ENCODE results near the gene COPG2. TPM values are rescaled to one million over a fixed set of nuclear protein-coding genes. Genes with fewer than 3 reads are reported as not detected.

Gene COPG2
- total and polyA plus RNA-seq, 2 of the 13 experiments (the other 11 are each of a cell fraction or from before 2014, with no cell fraction given) = 14.1 to 17.7 TPM

GRCh38 chr7:130486114-130486953 lies 182.2 kb downstream of the COPG2 start (continued):
- TF ChIP-seq NR2F6 (IDR thresholded peaks at IDR 0.05) (no peak), NR2F6 (CRISPR knock-in tag; IDR thresholded peaks at IDR 0.05) (peak; percentile 59; the same call in 1 of the 2 replicates), TAF1 (CRISPR knock-in tag; IDR thresholded peaks at IDR 0.05) (peak; percentile 49; the same call in 1 of the 2 replicates), ZNF749 (CRISPR knock-in tag; IDR thresholded peaks at IDR 0.05; ENCODE audit: borderline replicate concordance) (no peak; the same call in 1 of the 2 replicates), FLYWCH1 (CRISPR knock-in tag; IDR thresholded peaks at IDR 0.05) (no peak), GLMP (CRISPR knock-in tag; IDR thresholded peaks at IDR 0.05; ENCODE audit: borderline replicate concordance) (no peak), ZFX (CRISPR knock-in tag; IDR thresholded peaks at IDR 0.05; ENCODE audit: low read depth) (peak; percentile 78), CREB3 (CRISPR knock-in tag; IDR thresholded peaks at IDR 0.05) (no peak; the same call in 1 of the 2 replicates), PTBP1 (IDR thresholded peaks at IDR 0.05; ENCODE audit: low read depth, low read length, poor library complexity, severe bottlenecking) (peak; percentile 21), CENPX (CRISPR knock-in tag; IDR thresholded peaks at IDR 0.05) (no peak), MTF1 (CRISPR knock-in tag; IDR thresholded peaks at IDR 0.05) (no peak), ONECUT2 (CRISPR knock-in tag; IDR thresholded peaks at IDR 0.05) (no peak), POGK (CRISPR knock-in tag; conservative IDR thresholded peaks at IDR 0.05) (peak; percentile 61; the same call in 1 of the 2 replicates), CENPT (CRISPR knock-in tag; IDR thresholded peaks at IDR 0.05; ENCODE audit: low read depth) (no peak), ZNF576 (CRISPR knock-in tag; IDR thresholded peaks at IDR 0.05) (no peak), HOXA7 (CRISPR knock-in tag; IDR thresholded peaks at IDR 0.05) (no peak), CCDC6 (CRISPR knock-in tag; IDR thresholded peaks at IDR 0.05) (peak; percentile 64; the same call in 1 of the 2 replicates), ZNF430 (CRISPR knock-in tag; IDR thresholded peaks at IDR 0.05) (no peak), SMAD9 (CRISPR knock-in tag; IDR thresholded peaks at IDR 0.05) (peak; percentile 54; the same call in 1 of the 2 replicates), HIVEP1 (CRISPR knock-in tag; IDR thresholded peaks at IDR 0.05) (no peak), ZBTB7A (CRISPR knock-in tag; IDR thresholded peaks at IDR 0.05) (peak; percentile 74; the same call in 1 of the 2 replicates), ZFP41 (CRISPR knock-in tag; IDR thresholded peaks at IDR 0.05; ENCODE audit: borderline replicate concordance) (peak; percentile 85; the same call in 1 of the 2 replicates), KDM1A (CRISPR knock-in tag; IDR thresholded peaks at IDR 0.05) (no peak), FOXP4 (CRISPR knock-in tag; IDR thresholded peaks at IDR 0.05) (peak; percentile 44)
